C4-2B (cell line): Measurements from ENCODE around the gene SNED1.

ENCODE experiments used
- ZFX ChIP-seq: fragments of 450-650 bp; IDR thresholded peaks from 2 replicates; pipeline ENCODE4 v1.6.1; 2017
- TF ChIP-seq, protein P1 (sequence below): fragments of 450-650 bp; conservative IDR thresholded peaks from 2 replicates; pipeline ENCODE4 v1.5.1; 2017; ENCODE audit warnings: mild to moderate bottlenecking

- TF ChIP-seq, protein P1, sequence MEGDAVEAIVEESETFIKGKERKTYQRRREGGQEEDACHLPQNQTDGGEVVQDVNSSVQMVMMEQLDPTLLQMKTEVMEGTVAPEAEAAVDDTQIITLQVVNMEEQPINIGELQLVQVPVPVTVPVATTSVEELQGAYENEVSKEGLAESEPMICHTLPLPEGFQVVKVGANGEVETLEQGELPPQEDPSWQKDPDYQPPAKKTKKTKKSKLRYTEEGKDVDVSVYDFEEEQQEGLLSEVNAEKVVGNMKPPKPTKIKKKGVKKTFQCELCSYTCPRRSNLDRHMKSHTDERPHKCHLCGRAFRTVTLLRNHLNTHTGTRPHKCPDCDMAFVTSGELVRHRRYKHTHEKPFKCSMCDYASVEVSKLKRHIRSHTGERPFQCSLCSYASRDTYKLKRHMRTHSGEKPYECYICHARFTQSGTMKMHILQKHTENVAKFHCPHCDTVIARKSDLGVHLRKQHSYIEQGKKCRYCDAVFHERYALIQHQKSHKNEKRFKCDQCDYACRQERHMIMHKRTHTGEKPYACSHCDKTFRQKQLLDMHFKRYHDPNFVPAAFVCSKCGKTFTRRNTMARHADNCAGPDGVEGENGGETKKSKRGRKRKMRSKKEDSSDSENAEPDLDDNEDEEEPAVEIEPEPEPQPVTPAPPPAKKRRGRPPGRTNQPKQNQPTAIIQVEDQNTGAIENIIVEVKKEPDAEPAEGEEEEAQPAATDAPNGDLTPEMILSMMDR: no peak
- no peak for TF ChIP-seq ZFX
These were observed 31.9 kb downstream of the SNED1 start for GRCh38 chr2:241030333-241030680.
